ENCODE measurements around the gene LTBP1. TPM values are rescaled to one million over a fixed set of nuclear protein-coding genes. Genes with fewer than 3 reads are reported as not detected.

Gene LTBP1
- total RNA-seq, 1 experiment from 2014 or later, result 2.2 TPM

GRCh38 chr2:33208400-33208799 lies 261.6 kb downstream of the LTBP1 start:
- no peaks in the 10 kb centered on the region for H3K4me1 ChIP-seq (ENCODE audit: insufficient read depth, low read length, poor library complexity, severe bottlenecking)
- no peaks in the 10 kb centered on the region for H3K36me3 ChIP-seq (ENCODE audit: insufficient read depth, low read length, poor library complexity, severe bottlenecking)
- no peaks in the 10 kb centered on the region for H3K9me3 ChIP-seq (ENCODE audit: low read depth, low read length, poor library complexity, severe bottlenecking)
- no peak overlapping the region for H3K27ac ChIP-seq (ENCODE audit: low read depth, low read length, poor library complexity, severe bottlenecking)
- no TSS peak for BruUV-seq (replicated peaks)
- DNase-seq (ENCODE audit: low spot score), result no peak
- H3K4me3 ChIP-seq (ENCODE audit: low read depth, low read length, poor library complexity, severe bottlenecking), result no peak overlapping the region
- intact Hi-C loops (cut with micrococcal nuclease; ENCODE audit: unreplicated experiment), result no loop called here
- ChIA-PET POLR2A (ENCODE audit: low non-redundant PET) (no interaction called here), CTCF (interaction anchor here (0.5 kb wide), 1 partner anchor 188 kb away, joined by 5 read pairs; no protein-coding TSS in a partner anchor)
- H3K27me3 ChIP-seq (replicated peaks; ENCODE audit: insufficient read depth, low read depth, low read length, poor library complexity), result no peaks in the 10 kb centered on the region
- no peak for TF ChIP-seq EZH2 (IDR thresholded peaks at IDR 0.05; ENCODE audit: borderline replicate concordance, low read depth, low read length, poor library complexity, severe bottlenecking)
- TF ChIP-seq CTCF (conservative IDR thresholded peaks at IDR 0.05; ENCODE audit: low read depth, low read length), result no peak

GRCh38 chr2:33209976-33210375 lies 263.2 kb downstream of the LTBP1 start:
- TF ChIP-seq CTCF (conservative IDR thresholded peaks at IDR 0.05; ENCODE audit: low read depth, low read length) (no peak), EZH2 (IDR thresholded peaks at IDR 0.05; ENCODE audit: borderline replicate concordance, low read depth, low read length, poor library complexity, severe bottlenecking) (no peak)
- DNase-seq (ENCODE audit: low spot score), result no peak
- intact Hi-C loops (cut with micrococcal nuclease; ENCODE audit: unreplicated experiment), result no loop called here
- Histone ChIP-seq H3K27ac (ENCODE audit: low read depth, low read length, poor library complexity, severe bottlenecking) (no peak overlapping the region), H3K4me1 (ENCODE audit: insufficient read depth, low read length, poor library complexity, severe bottlenecking) (no peaks in the 10 kb centered on the region), H3K9me3 (ENCODE audit: low read depth, low read length, poor library complexity, severe bottlenecking) (no peaks in the 10 kb centered on the region), H3K27me3 (replicated peaks; ENCODE audit: insufficient read depth, low read depth, low read length, poor library complexity) (no peaks in the 10 kb centered on the region), H3K4me3 (ENCODE audit: low read depth, low read length, poor library complexity, severe bottlenecking) (no peak overlapping the region), H3K36me3 (ENCODE audit: insufficient read depth, low read length, poor library complexity, severe bottlenecking) (no peaks in the 10 kb centered on the region)
- no TSS peak for BruUV-seq (replicated peaks)
- POLR2A ChIA-PET (ENCODE audit: low non-redundant PET), result no interaction called here
- CTCF ChIA-PET, result no interaction called here

- no peaks in the 10 kb centered on the region for H3K4me1 ChIP-seq (ENCODE audit: insufficient read depth, low read length, poor library complexity, severe bottlenecking)
- no peaks in the 10 kb centered on the region for H3K36me3 ChIP-seq (ENCODE audit: insufficient read depth, low read length, poor library complexity, severe bottlenecking)
- no peaks in the 10 kb centered on the region for H3K27me3 ChIP-seq (replicated peaks; ENCODE audit: insufficient read depth, low read depth, low read length, poor library complexity)
- DNase-seq (ENCODE audit: low spot score), result no peak
- no peaks in the 10 kb centered on the region for H3K9me3 ChIP-seq (ENCODE audit: low read depth, low read length, poor library complexity, severe bottlenecking)
- no TSS peak for BruUV-seq (replicated peaks)
- no peak overlapping the region for H3K4me3 ChIP-seq (ENCODE audit: low read depth, low read length, poor library complexity, severe bottlenecking)
- TF ChIP-seq EZH2 (IDR thresholded peaks at IDR 0.05; ENCODE audit: borderline replicate concordance, low read depth, low read length, poor library complexity, severe bottlenecking), result no peak
- TF ChIP-seq CTCF (conservative IDR thresholded peaks at IDR 0.05; ENCODE audit: low read depth, low read length), result no peak
- ChIA-PET CTCF (no interaction called here), POLR2A (ENCODE audit: low non-redundant PET) (no interaction called here)
- H3K27ac ChIP-seq (ENCODE audit: low read depth, low read length, poor library complexity, severe bottlenecking), result no peak overlapping the region
- intact Hi-C loops (cut with micrococcal nuclease; ENCODE audit: unreplicated experiment), result no loop called here
These were observed 263.9 kb downstream of the LTBP1 start for GRCh38 chr2:33210626-33211025.
